BLaER1 treated with 17β-estradiol and CSF1 and Interleukin-3, amounts not matched to agents 10 nM and 100 nM (cell line): Measurements from ENCODE around the gene CACNA2D3.

Source experiments
- H3K27ac ChIP-seq, 11 experiments: shearing (Covaris generic); formaldehyde crosslinking; 2 replicates each; pipeline ENCODE4 v1.8.1; 2022
- H3K27me3 ChIP-seq, 11 experiments: shearing (Covaris generic); formaldehyde crosslinking; 2 replicates each; pipeline ENCODE4 v1.8.1; 2022
- H3K36me3 ChIP-seq, 11 experiments: shearing (Covaris generic); formaldehyde crosslinking; 2 replicates each; pipeline ENCODE4 v1.8.1; 2022
- H3K4me1 ChIP-seq, 10 experiments: shearing (Covaris generic); formaldehyde crosslinking; 2 replicates each; pipeline ENCODE4 v1.8.1; 2022
- H3K4me2 ChIP-seq, 11 experiments: shearing (Covaris generic); formaldehyde crosslinking; 2 replicates each; pipeline ENCODE4 v1.8.1; 2022
- H3K4me3 ChIP-seq, 10 experiments: shearing (Covaris generic); formaldehyde crosslinking; 2 replicates each; pipeline ENCODE4 v1.8.1; 2022
- H3K9ac ChIP-seq, 11 experiments: shearing (Covaris generic); formaldehyde crosslinking; 2 replicates each; pipeline ENCODE4 v1.8.1; 2022
- H3K9me3 ChIP-seq, 11 experiments: shearing (Covaris generic); formaldehyde crosslinking; replicated peaks in 1 of 11; 2 replicates each; pipeline ENCODE4 v1.8.1; 2022
- H4K20me1 ChIP-seq, 11 experiments: shearing (Covaris generic); formaldehyde crosslinking; 2 replicates each; pipeline ENCODE4 v1.8.1; 2022
- Cebpa-rat ChIP-seq, 11 experiments: shearing (Covaris generic); IDR thresholded peaks; 2 replicates each; pipeline ENCODE4 v1.8.1; 2022

Gene CACNA2D3

GRCh38 chr3:54191220-54191619 lies 68.9 kb downstream of the CACNA2D3 start:
- TF ChIP-seq Cebpa-rat (IDR thresholded peaks at IDR 0.05), result no peak
- H3K4me3 ChIP-seq, result no peak overlapping the region
- H3K9ac ChIP-seq, result no peak overlapping the region
- peaks cover 0 to 8% (median 0%) of the 10 kb centered on the region in 11 experiments; a peak in 2 of 22 replicates for H4K20me1 ChIP-seq
- H3K27me3 ChIP-seq, result no peaks in the 10 kb centered on the region
- no peaks in the 10 kb centered on the region for H3K4me1 ChIP-seq
- H3K9me3 ChIP-seq, result no peaks in the 10 kb centered on the region
- H3K4me2 ChIP-seq, result no peak overlapping the region
- no peaks in the 10 kb centered on the region for H3K36me3 ChIP-seq
- no peak overlapping the region for H3K27ac ChIP-seq

DNA sequence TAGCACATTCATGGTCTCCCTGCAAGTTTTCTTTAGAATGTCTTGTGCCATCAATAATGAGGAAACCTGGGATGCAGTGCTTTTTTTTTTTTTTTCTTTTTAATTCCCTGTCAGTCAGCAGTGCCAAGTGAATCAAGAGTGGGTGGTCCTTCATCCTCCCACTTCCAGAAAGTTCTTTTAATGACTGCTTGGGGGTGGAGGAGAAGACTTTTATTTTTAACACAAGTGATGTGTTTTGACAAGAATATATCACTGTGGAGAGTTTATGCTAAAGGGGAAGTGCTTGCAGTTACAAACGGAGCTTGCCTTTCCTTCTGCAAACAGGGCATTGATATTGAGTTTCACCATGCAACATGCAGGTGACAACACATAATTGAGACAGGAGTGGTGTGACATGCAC lies 69.7 kb downstream of the CACNA2D3 start:
- Histone ChIP-seq H3K27me3 (no peaks in the 10 kb centered on the region), H3K36me3 (no peaks in the 10 kb centered on the region), H3K4me1 (peaks cover 0 to 2% (median 0%) of the 10 kb centered on the region in 10 experiments; a peak in 1 of 20 replicates), H3K9ac (no peak overlapping the region), H3K4me2 (no peak overlapping the region), H3K4me3 (no peak overlapping the region), H4K20me1 (peaks cover 0 to 7% (median 0%) of the 10 kb centered on the region in 11 experiments; a peak in 2 of 22 replicates), H3K27ac (no peak overlapping the region), H3K9me3 (no peaks in the 10 kb centered on the region)
- no peak for TF ChIP-seq Cebpa-rat (IDR thresholded peaks at IDR 0.05)

- no peak overlapping the region for H3K4me2 ChIP-seq
- peaks cover 0 to 7% (median 0%) of the 10 kb centered on the region in 11 experiments; a peak in 1 of 22 replicates for H4K20me1 ChIP-seq
- H3K36me3 ChIP-seq, result no peaks in the 10 kb centered on the region
- no peaks in the 10 kb centered on the region for H3K27me3 ChIP-seq
- no peak for TF ChIP-seq Cebpa-rat (IDR thresholded peaks at IDR 0.05)
- H3K4me3 ChIP-seq, result no peak overlapping the region
- no peak overlapping the region for H3K27ac ChIP-seq
- peaks cover 0 to 11% (median 0%) of the 10 kb centered on the region in 10 experiments; a peak in 1 of 20 replicates for H3K4me1 ChIP-seq
- H3K9me3 ChIP-seq, result no peaks in the 10 kb centered on the region
- no peak overlapping the region for H3K9ac ChIP-seq
Observed at GRCh38 chr3:54193093-54193492, 70.7 kb downstream of the CACNA2D3 start.

- Histone ChIP-seq H3K9ac (no peak overlapping the region), H3K4me3 (no peak overlapping the region), H4K20me1 (no peaks in the 10 kb centered on the region; a peak in 1 of 22 replicates), H3K36me3 (no peaks in the 10 kb centered on the region), H3K4me1 (peaks cover 0 to 11% (median 0%) of the 10 kb centered on the region in 10 experiments; a peak in 1 of 20 replicates), H3K4me2 (no peak overlapping the region), H3K27me3 (no peaks in the 10 kb centered on the region), H3K27ac (no peak overlapping the region), H3K9me3 (no peaks in the 10 kb centered on the region)
- TF ChIP-seq Cebpa-rat (IDR thresholded peaks at IDR 0.05), result no peak
Observed at GRCh38 chr3:54196360-54196991, 74.1 kb downstream of the CACNA2D3 start.

DNA sequence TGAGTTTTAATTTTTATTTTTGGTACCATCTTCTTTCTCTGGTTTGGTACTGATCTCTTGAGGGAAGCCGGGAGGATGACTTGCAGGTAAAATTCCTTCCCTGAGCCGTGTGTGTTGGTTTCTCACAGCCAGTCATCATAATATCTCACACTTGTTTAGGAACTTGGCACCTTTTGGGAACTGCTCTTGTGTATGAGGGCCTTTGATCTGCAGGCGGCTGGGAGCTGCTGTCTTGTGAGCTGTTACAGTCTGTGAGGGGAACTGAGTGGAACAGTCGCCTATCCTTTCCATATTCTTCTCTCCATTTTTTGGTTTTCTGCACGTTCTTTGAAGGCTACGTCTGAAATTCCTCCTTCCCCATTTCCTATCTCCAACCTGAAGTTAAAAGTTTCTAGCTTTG lies 75.2 kb downstream of the CACNA2D3 start:
- no peak overlapping the region for H3K9ac ChIP-seq
- no peaks in the 10 kb centered on the region for H3K9me3 ChIP-seq
- H3K4me2 ChIP-seq, result peak overlapping the region in 1 of 11 experiments; percentile 49; a peak in 2 of 22 replicates
- peaks cover 0 to 11% (median 0%) of the 10 kb centered on the region in 10 experiments; a peak in 1 of 20 replicates for H3K4me1 ChIP-seq
- TF ChIP-seq Cebpa-rat (IDR thresholded peaks at IDR 0.05), result no peak
- no peak overlapping the region for H3K27ac ChIP-seq
- no peak overlapping the region for H3K4me3 ChIP-seq
- no peaks in the 10 kb centered on the region for H4K20me1 ChIP-seq
- no peaks in the 10 kb centered on the region for H3K36me3 ChIP-seq
- no peaks in the 10 kb centered on the region for H3K27me3 ChIP-seq

DNA sequence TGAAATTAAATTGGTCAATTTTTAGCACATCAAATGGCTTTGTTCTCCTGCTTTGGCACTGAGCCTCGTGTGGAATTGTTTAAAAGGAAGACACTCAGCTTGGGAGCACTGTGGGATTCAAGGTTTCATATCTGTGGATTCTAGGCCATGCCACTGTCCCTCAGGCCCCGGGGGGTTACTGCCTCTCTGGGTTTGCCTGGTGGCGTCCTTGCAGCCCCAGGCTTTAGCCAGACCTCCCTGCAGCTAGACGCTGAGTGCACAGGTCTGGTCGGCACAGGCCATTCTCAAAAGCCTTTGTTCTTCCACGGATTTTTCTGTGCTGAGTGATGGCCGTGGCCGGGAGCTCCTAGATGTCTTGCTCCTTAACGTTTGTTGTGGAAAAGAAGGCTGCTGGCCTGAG lies 76.2 kb downstream of the CACNA2D3 start:
- H3K27me3 ChIP-seq, result no peaks in the 10 kb centered on the region

DNA sequence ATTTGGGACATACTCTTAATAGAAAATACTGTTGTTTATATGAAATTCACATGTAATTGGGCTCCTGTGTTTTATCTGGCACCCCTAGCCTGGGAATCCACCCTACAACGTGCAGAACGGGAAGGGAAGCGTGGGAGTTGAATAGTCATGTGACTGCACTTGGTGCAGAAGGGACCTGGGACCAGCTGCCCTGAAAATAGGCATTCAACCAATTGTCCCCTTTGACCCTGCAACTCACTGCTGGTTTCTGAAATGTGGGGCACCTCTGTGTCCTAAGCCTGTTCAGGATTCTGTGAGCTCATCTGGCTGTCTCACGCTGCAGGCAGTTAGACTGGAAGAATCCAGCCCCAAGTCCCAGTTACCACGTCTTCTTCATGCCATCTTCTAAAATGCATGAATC lies 79.7 kb downstream of the CACNA2D3 start:
- Histone ChIP-seq H3K36me3 (no peaks in the 10 kb centered on the region), H3K27ac (no peak overlapping the region), H3K9ac (no peak overlapping the region), H3K4me3 (no peak overlapping the region), H3K9me3 (no peaks in the 10 kb centered on the region), H4K20me1 (no peaks in the 10 kb centered on the region), H3K4me2 (no peak overlapping the region), H3K4me1 (peaks cover 0 to 10% (median 8%) of the 10 kb centered on the region in 10 experiments; a peak in 17 of 20 replicates), H3K27me3 (no peaks in the 10 kb centered on the region)
- TF ChIP-seq Cebpa-rat (IDR thresholded peaks at IDR 0.05), result no peak

More for the DNA sequence above, 76.2 kb downstream of the CACNA2D3 start:
- Histone ChIP-seq H3K9ac (no peak overlapping the region), H3K27ac (no peak overlapping the region), H3K4me3 (no peak overlapping the region), H3K36me3 (no peaks in the 10 kb centered on the region), H3K4me1 (peaks cover 0 to 11% (median 0%) of the 10 kb centered on the region in 10 experiments; a peak in 1 of 20 replicates), H3K4me2 (no peak overlapping the region), H4K20me1 (no peaks in the 10 kb centered on the region), H3K9me3 (no peaks in the 10 kb centered on the region)
- no peak for TF ChIP-seq Cebpa-rat (IDR thresholded peaks at IDR 0.05)

GRCh38 chr3:54202651-54203248 lies 80.4 kb downstream of the CACNA2D3 start:
- TF ChIP-seq Cebpa-rat (IDR thresholded peaks at IDR 0.05), result no peak

GRCh38 chr3:54206874-54207273 lies 84.5 kb downstream of the CACNA2D3 start:
- Histone ChIP-seq H3K27me3 (no peaks in the 10 kb centered on the region), H3K36me3 (no peaks in the 10 kb centered on the region; a peak in 1 of 22 replicates), H3K9ac (no peak overlapping the region), H3K4me3 (no peak overlapping the region), H4K20me1 (no peaks in the 10 kb centered on the region), H3K4me2 (peak overlapping the region in 9 of 11 experiments; percentile 1 to 73 (median 60); a peak in 16 of 22 replicates), H3K27ac (no peak overlapping the region), H3K4me1 (peaks cover 0 to 16% (median 14%) of the 10 kb centered on the region in 10 experiments; a peak in 16 of 20 replicates), H3K9me3 (peaks cover 0 to 12% (median 6%) of the 10 kb centered on the region in 11 experiments; a peak in 10 of 22 replicates)
- no peak for TF ChIP-seq Cebpa-rat (IDR thresholded peaks at IDR 0.05)

More at GRCh38 chr3:54202651-54203248, 80.4 kb downstream of the CACNA2D3 start:
- Histone ChIP-seq H3K9me3 (no peaks in the 10 kb centered on the region), H3K4me1 (peaks cover 0 to 16% (median 14%) of the 10 kb centered on the region in 10 experiments; a peak in 17 of 20 replicates), H3K27me3 (no peaks in the 10 kb centered on the region), H3K4me3 (no peak overlapping the region), H3K27ac (no peak overlapping the region), H3K9ac (no peak overlapping the region), H4K20me1 (no peaks in the 10 kb centered on the region), H3K4me2 (no peak overlapping the region), H3K36me3 (no peaks in the 10 kb centered on the region)
